MCF 10A (cell line): Measurements from ENCODE around the gene CBARP. TPM values are rescaled to one million over a fixed set of nuclear protein-coding genes. Genes with fewer than 3 reads are reported as not detected.
A peak's percentile ranks its signal among the peaks of the same experiment; 100 is the strongest.

Experiments
- BruUV-seq: library from RNA; stranded (reverse); fragments of 400-500 nt; replicated peaks from 2 replicates; lab custom pipeline; 2021; lab: Mats Ljungman, UMichigan
- CTCF ChIA-PET: fragments of 300-600 bp; sonication (Branson Sonifier 250); formaldehyde crosslinking; extraction: SDS; loops from one replicate; lab custom pipeline; 2021; ENCODE audit warnings: antibody characterized with exemption, inconsistent platforms; lab: Yijun Ruan, JAX
- POLR2A ChIA-PET: fragments of 300-600, 350-650 bp; sonication (Branson Sonifier 250); formaldehyde crosslinking; extraction: SDS; loops from one replicate; lab custom pipeline; 2020; ENCODE audit warnings: antibody characterized with exemption, inconsistent platforms; lab: Yijun Ruan, JAX
- DNase-seq: peaks from one replicate; pipeline ENCODE4 v3.0.0-alpha.2; 2018; ENCODE audit not compliant: unreplicated experiment
- H3K27ac Mint-ChIP-seq: one replicate; pipeline ENCODE4 v1.8.0; 2022; ENCODE audit warnings: mild to moderate bottlenecking, low read depth, mixed read lengths; ENCODE audit not compliant: unreplicated experiment
- H3K27me3 Mint-ChIP-seq: one replicate; pipeline ENCODE4 v1.8.0; 2022; ENCODE audit warnings: mixed read lengths; ENCODE audit not compliant: insufficient read depth, unreplicated experiment
- H3K36me3 Mint-ChIP-seq: one replicate; pipeline ENCODE4 v1.8.0; 2022; ENCODE audit warnings: mild to moderate bottlenecking, moderate library complexity, mixed read lengths; ENCODE audit not compliant: insufficient read depth, unreplicated experiment
- H3K4me1 Mint-ChIP-seq: one replicate; pipeline ENCODE4 v1.8.0; 2022; ENCODE audit warnings: mixed read lengths; ENCODE audit not compliant: insufficient read depth, unreplicated experiment
- H3K4me3 Mint-ChIP-seq: one replicate; pipeline ENCODE4 v1.8.0; 2022; ENCODE audit warnings: mild to moderate bottlenecking, moderate library complexity, mixed read lengths; ENCODE audit not compliant: unreplicated experiment
- H3K9me3 Mint-ChIP-seq: one replicate; pipeline ENCODE4 v1.8.0; 2022; ENCODE audit warnings: mixed read lengths; ENCODE audit not compliant: unreplicated experiment
- intact Hi-C: fragments of 100-400 bp; cut with micrococcal nuclease; formaldehyde crosslinking; loops from 2 replicates; pipeline ENCODE4 v1.14.1; 2022
- total RNA-seq: library from RNA; stranded (reverse); gene quantifications from 2 replicates; pipeline ENCODE4 v1.2.3, GENCODE V29; 2022
- TF ChIP-seq, protein P1 (sequence below): fragments of 200-600 bp; IDR thresholded peaks from one replicate; pipeline ENCODE4 v1.8.0; 2022; ENCODE audit warnings: antibody characterized with exemption, mild to moderate bottlenecking; ENCODE audit not compliant: unreplicated experiment

CBARP gene
- total RNA-seq, 1 experiment from 2014 or later = 7.0 TPM

DNA sequence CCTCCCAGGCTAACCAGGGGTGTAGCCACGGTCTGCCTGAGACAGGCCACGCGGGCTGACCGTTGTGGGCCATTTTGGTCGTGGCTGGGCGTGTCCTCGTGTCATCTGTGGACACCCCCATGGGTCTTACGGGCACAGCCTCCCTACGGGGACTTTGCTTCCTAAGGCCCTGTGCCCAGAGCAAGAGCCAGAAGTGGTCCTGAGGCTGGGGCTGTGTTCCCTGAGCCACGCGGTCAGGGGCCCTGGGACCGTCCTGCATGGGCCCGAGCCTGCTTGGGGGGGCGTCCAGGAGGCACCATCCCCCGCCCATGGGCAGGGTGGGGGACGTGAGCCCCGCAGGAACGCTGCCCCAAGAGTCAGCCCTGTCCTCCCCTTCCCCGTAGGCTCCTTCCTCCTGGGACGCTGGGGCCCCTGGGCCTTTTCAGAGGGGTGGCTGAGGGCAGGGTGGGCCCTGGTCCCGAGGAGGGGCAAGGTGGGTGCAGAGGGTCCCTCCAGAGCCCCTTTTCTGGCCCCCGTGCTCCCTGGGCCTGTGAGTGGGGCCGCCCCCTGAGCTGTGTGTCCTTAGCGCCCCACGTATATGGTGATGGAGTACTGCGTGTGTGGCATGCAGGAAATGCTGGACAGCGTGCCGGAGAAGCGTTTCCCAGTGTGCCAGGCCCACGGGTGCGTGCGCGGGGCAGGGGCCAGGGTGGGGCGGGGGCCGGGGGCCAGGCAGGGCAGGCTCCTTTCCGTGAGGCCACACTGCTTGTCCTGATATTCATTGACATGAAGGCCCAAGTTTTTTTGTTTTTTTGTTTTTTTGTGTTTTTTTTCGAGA is 18.8 kb downstream of the CBARP start:
- Mint-ChIP-seq H3K27me3 (no peaks in the 10 kb centered on the region), H3K4me3 (no peak overlapping the region), H3K4me1 (peaks cover 26% of the 10 kb centered on the region), H3K27ac (no peak overlapping the region), H3K36me3 (peaks cover 29% of the 10 kb centered on the region), H3K9me3 (no peaks in the 10 kb centered on the region)
- intact Hi-C loops = no loop called here
- CTCF ChIA-PET = interaction anchor here (0.6 to 1.7 kb wide), 2 partner anchors 14 to 21 kb away, joined by 4 to 9 read pairs; no protein-coding TSS in a partner anchor
- no peak for DNase-seq
- TF ChIP-seq, protein P1, sequence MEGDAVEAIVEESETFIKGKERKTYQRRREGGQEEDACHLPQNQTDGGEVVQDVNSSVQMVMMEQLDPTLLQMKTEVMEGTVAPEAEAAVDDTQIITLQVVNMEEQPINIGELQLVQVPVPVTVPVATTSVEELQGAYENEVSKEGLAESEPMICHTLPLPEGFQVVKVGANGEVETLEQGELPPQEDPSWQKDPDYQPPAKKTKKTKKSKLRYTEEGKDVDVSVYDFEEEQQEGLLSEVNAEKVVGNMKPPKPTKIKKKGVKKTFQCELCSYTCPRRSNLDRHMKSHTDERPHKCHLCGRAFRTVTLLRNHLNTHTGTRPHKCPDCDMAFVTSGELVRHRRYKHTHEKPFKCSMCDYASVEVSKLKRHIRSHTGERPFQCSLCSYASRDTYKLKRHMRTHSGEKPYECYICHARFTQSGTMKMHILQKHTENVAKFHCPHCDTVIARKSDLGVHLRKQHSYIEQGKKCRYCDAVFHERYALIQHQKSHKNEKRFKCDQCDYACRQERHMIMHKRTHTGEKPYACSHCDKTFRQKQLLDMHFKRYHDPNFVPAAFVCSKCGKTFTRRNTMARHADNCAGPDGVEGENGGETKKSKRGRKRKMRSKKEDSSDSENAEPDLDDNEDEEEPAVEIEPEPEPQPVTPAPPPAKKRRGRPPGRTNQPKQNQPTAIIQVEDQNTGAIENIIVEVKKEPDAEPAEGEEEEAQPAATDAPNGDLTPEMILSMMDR = no peak
- POLR2A ChIA-PET = interaction anchor here (3.6 kb wide), 1 partner anchor 192 kb away, joined by 13 read pairs; the partner anchor contains the start of gene CNN2
- BruUV-seq = no TSS peak

DNA sequence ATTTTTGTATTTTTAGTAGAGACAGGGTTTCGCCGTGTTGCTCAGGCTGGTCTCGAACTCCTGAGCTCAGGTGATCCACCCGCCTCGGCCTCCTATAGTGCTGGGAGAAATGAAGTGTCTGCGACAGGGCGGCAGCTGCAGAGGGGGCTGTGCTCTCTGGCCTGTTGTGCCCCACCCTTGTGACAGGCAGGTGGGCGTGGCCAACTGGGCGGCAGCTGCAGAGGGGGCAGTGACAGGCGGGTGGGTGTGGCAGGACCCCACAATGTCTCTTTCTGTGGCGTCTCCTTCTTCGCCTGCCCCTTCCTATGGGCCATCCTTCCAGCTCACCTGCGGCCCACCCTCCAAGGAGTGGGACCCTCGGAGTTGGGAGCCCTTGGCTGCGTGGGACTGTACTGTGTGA is 20.4 kb downstream of the CBARP start:
- peaks cover 35% of the 10 kb centered on the region for H3K4me1 Mint-ChIP-seq
- H3K4me3 Mint-ChIP-seq = no peak overlapping the region
- TF ChIP-seq, protein P1 = no peak
- POLR2A ChIA-PET = interaction anchor here (0.7 to 3.6 kb wide), 12 partner anchors 8 to 194 kb away, joined by 3 to 13 read pairs (median 3); partner anchors contain the start of genes ATP5F1D and CNN2
- no peaks in the 10 kb centered on the region for H3K27me3 Mint-ChIP-seq
- no peaks in the 10 kb centered on the region for H3K9me3 Mint-ChIP-seq
- H3K36me3 Mint-ChIP-seq = peaks cover 45% of the 10 kb centered on the region
- CTCF ChIA-PET = interaction anchor here (0.6 to 1.7 kb wide), 7 partner anchors 15 to 120 kb away, joined by 3 to 9 read pairs (median 3); no protein-coding TSS in a partner anchor
- no peak for DNase-seq
- intact Hi-C loops = no loop called here
- H3K27ac Mint-ChIP-seq = no peak overlapping the region
- no TSS peak for BruUV-seq

DNA sequence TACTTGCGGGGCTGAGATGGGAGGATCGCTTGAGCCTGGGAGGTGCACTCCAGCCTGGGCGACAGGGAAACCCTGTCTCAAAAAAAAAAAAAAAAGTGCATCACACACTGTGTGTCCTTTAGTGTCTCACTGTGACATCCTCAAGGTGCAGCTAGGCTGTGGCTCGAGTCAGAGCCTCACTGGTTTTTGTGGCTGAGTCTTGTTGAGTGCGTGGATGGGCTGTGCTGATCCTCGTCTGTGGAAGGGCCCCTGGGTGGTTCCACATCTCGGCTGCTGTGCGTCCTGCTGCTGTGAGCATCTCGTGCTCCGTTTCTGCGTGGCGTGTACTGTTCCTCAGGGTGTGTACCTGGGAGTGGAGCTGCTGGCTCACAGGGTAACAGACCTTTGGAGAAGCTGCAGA is 21.0 kb downstream of the CBARP start:
- peaks cover 48% of the 10 kb centered on the region for H3K36me3 Mint-ChIP-seq
- TF ChIP-seq, protein P1 = no peak
- ChIA-PET CTCF (interaction anchor here (0.7 to 1.7 kb wide), 6 partner anchors 10 to 114 kb away, joined by 3 to 9 read pairs (median 3); no protein-coding TSS in a partner anchor), POLR2A (interaction anchor here (0.6 to 3.6 kb wide), 21 partner anchors 9 to 197 kb away, joined by 3 to 14 read pairs (median 5); partner anchors contain the start of genes ATP5F1D, CIRBP, CNN2 and FAM174C)
- H3K9me3 Mint-ChIP-seq = no peaks in the 10 kb centered on the region
- H3K4me1 Mint-ChIP-seq = peaks cover 36% of the 10 kb centered on the region
- H3K27me3 Mint-ChIP-seq = no peaks in the 10 kb centered on the region
- intact Hi-C loops = no loop called here
- H3K27ac Mint-ChIP-seq = peak overlapping the region; percentile 89
- peak overlapping the region; percentile 47 for H3K4me3 Mint-ChIP-seq
- no TSS peak for BruUV-seq
- DNase-seq = no peak
